IMR-90 (cell line): ENCODE measurements around the gene PKIG.

Experiments
- CEBPB ChIP-seq: IDR thresholded peaks from 2 replicates; pipeline ENCODE4 v1.6.1; 2012; ENCODE audit warnings: low read depth, low read length, improper control_type of control experiment
- POLR2A ChIP-seq: IDR thresholded peaks from 2 replicates; pipeline ENCODE4 v1.6.1; 2012; ENCODE audit warnings: mild to moderate bottlenecking, low read depth, low read length
- RAD21 ChIP-seq: IDR thresholded peaks from 2 replicates; pipeline ENCODE4 v1.6.1; 2012; ENCODE audit warnings: low read length, improper control_type of control experiment
- TF ChIP-seq, protein P1 (sequence below): conservative IDR thresholded peaks from 2 replicates; pipeline ENCODE4 v1.5.1; 2012; ENCODE audit warnings: mild to moderate bottlenecking, low read depth, low read length, improper control_type of control experiment

DNA sequence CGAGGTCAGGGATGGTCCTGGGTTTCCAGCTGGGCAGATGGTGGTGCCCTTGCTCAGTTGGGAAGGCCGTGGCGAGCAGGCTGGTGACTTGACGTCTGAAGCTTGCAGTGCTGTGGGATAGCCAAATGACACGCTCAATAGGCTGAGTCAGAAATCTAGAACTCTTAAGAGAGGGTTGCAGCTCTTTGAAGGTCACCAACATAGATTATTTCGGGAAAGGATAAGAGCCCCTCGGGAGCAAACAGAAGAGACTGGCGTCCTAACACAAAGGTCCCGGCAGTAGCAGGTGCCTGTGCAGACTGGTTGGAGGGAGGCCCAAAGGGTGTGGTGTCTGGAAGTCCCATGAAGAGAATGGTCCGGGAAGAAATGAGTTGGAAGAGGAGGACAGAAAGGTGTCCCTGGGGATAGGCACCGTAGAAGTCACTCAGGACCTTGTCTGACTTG, 18.4 kb downstream of the PKIG start:
- TF ChIP-seq, protein P1, sequence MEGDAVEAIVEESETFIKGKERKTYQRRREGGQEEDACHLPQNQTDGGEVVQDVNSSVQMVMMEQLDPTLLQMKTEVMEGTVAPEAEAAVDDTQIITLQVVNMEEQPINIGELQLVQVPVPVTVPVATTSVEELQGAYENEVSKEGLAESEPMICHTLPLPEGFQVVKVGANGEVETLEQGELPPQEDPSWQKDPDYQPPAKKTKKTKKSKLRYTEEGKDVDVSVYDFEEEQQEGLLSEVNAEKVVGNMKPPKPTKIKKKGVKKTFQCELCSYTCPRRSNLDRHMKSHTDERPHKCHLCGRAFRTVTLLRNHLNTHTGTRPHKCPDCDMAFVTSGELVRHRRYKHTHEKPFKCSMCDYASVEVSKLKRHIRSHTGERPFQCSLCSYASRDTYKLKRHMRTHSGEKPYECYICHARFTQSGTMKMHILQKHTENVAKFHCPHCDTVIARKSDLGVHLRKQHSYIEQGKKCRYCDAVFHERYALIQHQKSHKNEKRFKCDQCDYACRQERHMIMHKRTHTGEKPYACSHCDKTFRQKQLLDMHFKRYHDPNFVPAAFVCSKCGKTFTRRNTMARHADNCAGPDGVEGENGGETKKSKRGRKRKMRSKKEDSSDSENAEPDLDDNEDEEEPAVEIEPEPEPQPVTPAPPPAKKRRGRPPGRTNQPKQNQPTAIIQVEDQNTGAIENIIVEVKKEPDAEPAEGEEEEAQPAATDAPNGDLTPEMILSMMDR = no peak
- TF ChIP-seq RAD21 (no peak), CEBPB (no peak), POLR2A (no peak)
